SK-N-MC (cell line): ENCODE measurements around the gene PCSK5.

Source experiments
- EZH2 ChIP-seq: fragments of 200-600 bp; sonication (generic); IDR thresholded peaks from one replicate; pipeline ENCODE4 v1.6.1; 2017; ENCODE audit warnings: antibody characterized with exemption
- FOXP2 ChIP-seq: optimal IDR thresholded peaks from 2 replicates; pipeline ENCODE3; 2011; ENCODE audit warnings: mild to moderate bottlenecking, moderate library complexity; ENCODE audit not compliant: insufficient read depth; ENCODE audit errors: extremely low read length, control extremely low read depth
- POLR2AphosphoS5 ChIP-seq: IDR thresholded peaks from 2 replicates; pipeline ENCODE4 v1.6.1; 2012; ENCODE audit warnings: mild to moderate bottlenecking, low read depth, low read length, borderline replicate concordance

DNA sequence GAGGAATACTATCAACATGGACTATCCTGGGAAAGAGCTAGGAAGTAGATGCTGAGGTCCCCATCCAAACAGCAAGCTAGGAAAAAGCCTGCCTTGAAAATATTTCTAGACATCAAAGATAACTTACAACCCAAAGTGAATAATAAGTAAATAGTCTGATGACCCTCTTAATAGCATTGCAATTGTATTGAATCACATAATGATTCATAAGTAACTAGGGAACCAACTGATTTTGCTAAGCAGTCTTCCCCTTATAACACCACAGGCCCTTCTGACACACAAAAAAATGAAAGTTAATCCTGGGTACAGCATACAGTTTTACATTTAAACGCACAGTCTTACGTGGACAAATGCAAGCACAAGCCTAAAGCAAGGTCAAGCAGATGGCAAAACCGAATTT is 304.4 kb downstream of the PCSK5 start:
- TF ChIP-seq POLR2AphosphoS5 = no peak
- TF ChIP-seq EZH2 = no peak
- TF ChIP-seq FOXP2 = no peak
